NT2/D1 (cell line): ENCODE measurements around the gene ZPLD1.

ENCODE experiments used
- YY1 ChIP-seq: IDR thresholded peaks from 2 replicates; pipeline ENCODE4 v1.6.1; 2011; ENCODE audit not compliant: insufficient read length, insufficient read depth
- ZNF274 ChIP-seq: IDR thresholded peaks from 2 replicates; pipeline ENCODE4 v1.6.1; 2011; ENCODE audit warnings: mild to moderate bottlenecking, low read depth, low read length

DNA sequence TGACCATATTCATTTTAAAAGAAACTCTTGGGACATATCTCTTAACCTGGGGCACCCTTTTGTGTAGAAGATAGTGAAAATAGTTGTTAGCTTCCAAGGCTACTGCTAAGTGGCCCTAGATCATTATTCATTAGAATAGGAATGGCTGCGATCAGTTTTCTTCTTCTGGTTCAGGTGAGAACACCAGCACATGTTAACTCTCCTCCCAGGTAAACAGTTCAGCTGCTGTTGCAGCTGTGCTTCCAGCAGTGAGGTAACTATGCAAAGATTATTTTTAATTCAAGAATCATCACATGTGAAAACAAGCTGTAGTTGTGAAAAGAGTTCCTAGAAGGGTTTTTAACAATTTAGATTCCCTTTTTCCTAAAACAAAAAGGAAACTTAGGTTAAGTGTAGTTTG is 43.3 kb downstream of the ZPLD1 start:
- TF ChIP-seq ZNF274: no peak
- TF ChIP-seq YY1: no peak
